Measurements from ENCODE around the gene ELFN1. TPM values are rescaled to one million over a fixed set of nuclear protein-coding genes. Genes with fewer than 3 reads are reported as not detected.

Gene ELFN1
- total and polyA plus RNA-seq, 2 donors (not counting 3 experiments of a cell fraction or from before 2014, with no cell fraction given) = 0.37 to 1.0 TPM

- BruUV-seq (replicated peaks) = no TSS peak
- no peaks in the 10 kb centered on the region for H3K4me1 ChIP-seq (ENCODE audit: control insufficient read depth, extremely low read depth, insufficient read depth, low read length)
- ChIA-PET CTCF (no interaction called here), POLR2A (no interaction called here)
- H4K20me1 ChIP-seq (replicated peaks; ENCODE audit: control insufficient read depth, extremely low read depth, insufficient read depth, low read length) = no peaks in the 10 kb centered on the region
- no peak for FAIRE-seq
- no peaks in the 10 kb centered on the region for H3K27me3 ChIP-seq (ENCODE audit: control insufficient read depth in 2 of 2, insufficient read depth in 2 of 2, low read length in 2 of 2)
- H3K9ac ChIP-seq (replicated peaks; ENCODE audit: extremely low read depth, insufficient read depth, low read length) = no peak overlapping the region
- H3K4me3 ChIP-seq (replicated peaks in 1 of 3; ENCODE audit: insufficient read depth in 1 of 3, low read depth in 1 of 3, low read length in 3 of 3) = no peak overlapping the region
- dilution Hi-C loops (cut with MboI; ENCODE audit: extremely low pct_ligation_motif_present, low sequenced_read_pairs) (no loop called here), intact Hi-C loops (cut with micrococcal nuclease) (no loop called here)
- H3K9me3 ChIP-seq (replicated peaks; ENCODE audit: control insufficient read depth, insufficient read depth, low read length) = no peaks in the 10 kb centered on the region
- no peaks in the 10 kb centered on the region for H3K36me3 ChIP-seq (ENCODE audit: control insufficient read depth in 2 of 2, extremely low read depth in 1 of 2, insufficient read depth in 2 of 2, low read length in 2 of 2)
- H3K27ac ChIP-seq (ENCODE audit: insufficient read depth, low read depth, low read length) = no peak overlapping the region
- DNase-seq (ENCODE audit: low read depth, low spot score) = no peak
- no peaks in the 10 kb centered on the region for H3K79me2 ChIP-seq (ENCODE audit: control insufficient read depth, insufficient read depth, low read length)
- no peak overlapping the region for H2AFZ ChIP-seq (ENCODE audit: low read depth, low read length)
- TF ChIP-seq JUN (IDR thresholded peaks at IDR 0.05; ENCODE audit: borderline replicate concordance, insufficient read depth, insufficient read length, low read depth) = no peak
- no peak for TF ChIP-seq MAX (IDR thresholded peaks at IDR 0.05; ENCODE audit: insufficient read depth, insufficient read length)
- no peak for TF ChIP-seq GATA2 (IDR thresholded peaks at IDR 0.05; ENCODE audit: insufficient read depth, insufficient read length, low read depth, low read length)
- TF ChIP-seq MYC (IDR thresholded peaks at IDR 0.05; ENCODE audit: low read depth, low read length) = no peak
- TF ChIP-seq POLR2A (IDR thresholded peaks at IDR 0.05; ENCODE audit: low read depth, low read length) = no peak
- no peak for TF ChIP-seq POLR2AphosphoS5 (IDR thresholded peaks at IDR 0.05; ENCODE audit: insufficient read depth, low read depth, low read length)
- TF ChIP-seq CTCF (IDR thresholded peaks at IDR 0.05; ENCODE audit: extremely low read depth in 1 of 2, insufficient read depth in 1 of 2, low read depth in 1 of 2, low read length in 2 of 2) = no peak
- TF ChIP-seq EZH2 (IDR thresholded peaks at IDR 0.05; ENCODE audit: borderline replicate concordance, low read depth, low read length, severe bottlenecking) = no peak
- no peak for TF ChIP-seq FOS (IDR thresholded peaks at IDR 0.05; ENCODE audit: borderline replicate concordance, insufficient read depth, low read length)
- no peaks in the 10 kb centered on the region for H3K9me1 ChIP-seq (replicated peaks; ENCODE audit: control insufficient read depth, extremely low read depth, insufficient read depth, low read length)
- no peak overlapping the region for H3K4me2 ChIP-seq (ENCODE audit: insufficient read depth, low read length)
Observed at GRCh38 chr7:1735806-1736483, 65.9 kb downstream of the ELFN1 start.

All from endothelial cell of umbilical vein (primary cell).